Heart left ventricle (tissue), 16 donors: ENCODE data around the gene GAPDH. TPM values are rescaled to one million over a fixed set of nuclear protein-coding genes. Genes with fewer than 3 reads are reported as not detected.

Experiments used
- ATAC-seq, 4 donors: fragments of 200-7000 bp; cut with Tn5 transposase; one replicate each; pipeline ENCODE4 v1.9.1; 2020 to 2022; ENCODE audit warnings: moderate library complexity in 4 of 4, mild to moderate bottlenecking in 3 of 4, moderate number of reproducible peaks in 1 of 4
- DNase-seq, 5 donors: peaks; one replicate each; pipeline ENCODE4 v3.0.0-alpha.2; 2020
- H3K27ac ChIP-seq, 12 donors: fragments of 200-600 bp; sonication (generic) in 4 of 12; one replicate each; pipeline versions ENCODE4 v1.5.0 to v1.8.0; 2016 to 2022; ENCODE audit warnings: mild to moderate bottlenecking in 2 of 12
- H3K27me3 ChIP-seq, 9 donors: fragments of 200-600 bp; sonication (generic) in 2 of 9; one replicate each; pipeline versions ENCODE4 v1.5.1 to v1.8.0; 2016 to 2022; ENCODE audit warnings: mild to moderate bottlenecking in 3 of 9
- H3K36me3 ChIP-seq, 9 donors: fragments of 200-600 bp; sonication (generic) in 2 of 9; one replicate each; pipeline versions ENCODE4 v1.5.0 to v1.8.0; 2018 to 2022; ENCODE audit warnings: mild to moderate bottlenecking in 2 of 9
- H3K4me1 ChIP-seq, 12 donors: fragments of 200-600 bp; sonication (generic) in 4 of 12; one replicate each; pipeline versions ENCODE4 v1.5.0 to v1.8.0; 2016 to 2022; ENCODE audit warnings: mild to moderate bottlenecking in 3 of 12
- H3K4me3 ChIP-seq, 12 donors: fragments of 200-600 bp; sonication (generic) in 4 of 12; one replicate each; pipeline versions ENCODE4 v1.5.0 to v1.8.0; 2017 to 2022; ENCODE audit warnings: mild to moderate bottlenecking in 9 of 12, moderate library complexity in 4 of 12
- H3K9me3 ChIP-seq, 12 donors: fragments of 200-600 bp; sonication (generic) in 4 of 12; one replicate each; pipeline versions ENCODE4 v1.5.0 to v1.8.0; 2016 to 2022; ENCODE audit warnings: mild to moderate bottlenecking in 1 of 12
- CTCF ChIP-seq, 12 donors: fragments of 200-600 bp; sonication (generic) in 4 of 12; IDR thresholded peaks; one replicate each; pipeline versions ENCODE4 v1.5.0 to v1.8.0; 2018 to 2022; ENCODE audit warnings: antibody characterized with exemption in 12 of 12, mild to moderate bottlenecking in 5 of 12
- POLR2A ChIP-seq, 2 donors: fragments of 450-650 bp; IDR thresholded peaks; one replicate each; pipeline ENCODE4 v1.6.1; 2017; ENCODE audit warnings: antibody characterized with exemption in 2 of 2, mild to moderate bottlenecking in 2 of 2, moderate library complexity in 2 of 2
- WGBS, 4 donors: extraction: QIAGEN DNeasy Blood & Tissue Kit in 2 of 4; methylation state at CpG; one replicate each; pipeline versions ENCODE4 v1.1.5 to v1.1.7; 2013 to 2018; 5-methylcytosine and 5-hydroxymethylcytosine counted together
- intact Hi-C, 10 donors: fragments of 100-400 bp; cut with DNase I; formaldehyde crosslinking; loops; one replicate each; pipeline versions ENCODE4 v1.11.1 to v1.14.2; 2022
- polyA plus RNA-seq, 2 donors: library from polyadenylated mRNA; stranded (reverse); fragments of 200-250 nt; gene quantifications; one replicate each; pipeline ENCODE4 v1.2.3, GENCODE V29; 2013
- total RNA-seq, 9 donors: library from RNA; depleted of rRNA in 2 of 9; stranded (reverse); fragments of >200 nt in 2 of 9; fragmentation: NEBNext Ultra II Directional in 3 of 9; extraction: Animal tissue kit (Norgen Biotek cat#: 25700) in 3 of 9; gene quantifications; one replicate each; pipeline versions ENCODE4 v1.1.0 to v1.2.4, GENCODE V29; 2016 to 2023
- donor health status: ischemic (EF 13 %, LVEDD 7.1; RV severe dilation, severe dysfunction).
- donor health status: healthy with polysubstance abuse.
- donor health status: DM: no; HTN: yes; CAD: no.
- donor health status: DM: no; HTN: no; CAD: no.
- donor health status: ischemic (EF 25% LVEDD 6.9; RV normal size, moderate dysfunction).
- donor health status: ischemic (EF 25% LVEDD 5.7; RV mildly dilated, moderate dysfunction).
- donor health status: healthy.
- donor health status: DM: yes; HTN: yes; CAD: no.
- donor health status: ischemic (EF 35%, LVEDD 5.7; RV mildly dilated, moderate dysfunction).
- donor health status: nonischemic (EF 11% LVEDD 7.7; RV severe dilation, severe dysfunction).
- donor health status: DM: yes; HTN: yes; CAD: no.
- donor health status: PGD.
- donor health status: ischemic (EF 29% LVEDD 5.4; RV normal size, mild dysfunction).
- donor health status: nonischemic (EF 23%, LVEDD 6.1; RV moderate dilation, normal function).

GAPDH gene
- total and polyA plus RNA-seq, 11 donors = 3,379 to 7,430 (median 4,887) TPM

GRCh38 chr12:6532051-6532926 is 2.0 kb upstream of the GAPDH start:
- Histone ChIP-seq H3K4me3 (peak overlapping the region; percentile 64 to 100 (median 90)), H3K4me1 (peaks cover 0 to 45% (median 36%) of the 10 kb centered on the region in 12 donors), H3K36me3 (peaks cover 0 to 64% (median 54%) of the 10 kb centered on the region in 9 donors), H3K27me3 (no peaks in the 10 kb centered on the region), H3K9me3 (no peaks in the 10 kb centered on the region), H3K27ac (peak overlapping the region; percentile 90 to 100 (median 96))
- 16 to 27% (median 23%) methylated on average over 20 of the region's 20 CpGs for WGBS, 4 donors
- DNase-seq (peak in 3 of 5 donors; percentile 48 to 82 (median 71)), ATAC-seq (peak in 2 of 4 donors; percentile 2 to 4)
- intact Hi-C loops = loop anchor here in 8 of 10 donors (2.0 to 10.0 kb wide), 6 partner anchors 21 to 197 kb away; partner anchors contain the start of genes MRPL51 (in 5 of the 8), NCAPD2 (in 5 of the 8) and VAMP1 (in 1 of the 8)
- TF ChIP-seq POLR2A (IDR thresholded peaks at IDR 0.05) = peak in 1 of 2 donors; percentile 27
- TF ChIP-seq CTCF (IDR thresholded peaks at IDR 0.05) = no peak

GRCh38 chr12:6532927-6533652 is 1.2 kb upstream of the GAPDH start:
- intact Hi-C loops = loop anchor here in 8 of 10 donors (1.0 to 10.0 kb wide), 7 partner anchors 20 to 198 kb away; partner anchors contain the start of genes MRPL51 (in 7 of the 8), NCAPD2 (in 5 of the 8) and VAMP1 (in 1 of the 8)
- no peaks in the 10 kb centered on the region for H3K9me3 ChIP-seq
- no peaks in the 10 kb centered on the region for H3K27me3 ChIP-seq
- peak; percentile 47 to 71 (median 55) for ATAC-seq
- peak overlapping the region; percentile 90 to 100 (median 96) for H3K27ac ChIP-seq
- peaks cover 0 to 64% (median 54%) of the 10 kb centered on the region in 9 donors for H3K36me3 ChIP-seq
- TF ChIP-seq CTCF (IDR thresholded peaks at IDR 0.05) (no peak), POLR2A (IDR thresholded peaks at IDR 0.05) (no peak)
- peaks cover 0 to 53% (median 43%) of the 10 kb centered on the region in 12 donors for H3K4me1 ChIP-seq
- WGBS, 4 donors = 0 to 2% (median 1%) methylated on average over 13 to 14 of the region's 14 CpGs
- H3K4me3 ChIP-seq = peak overlapping the region; percentile 64 to 100 (median 90)
- DNase-seq = peak; percentile 73 to 86 (median 83)

- DNase-seq (peak in 1 of 5 donors; percentile 81), ATAC-seq (no peak)
- intact Hi-C loops = loop anchor here in 8 of 10 donors (1.0 to 10.0 kb wide), 7 partner anchors 19 to 199 kb away; partner anchors contain the start of genes MRPL51 (in 7 of the 8), NCAPD2 (in 5 of the 8) and VAMP1 (in 1 of the 8)
- Histone ChIP-seq H3K4me1 (peaks cover 0 to 57% (median 45%) of the 10 kb centered on the region in 12 donors), H3K27ac (peak overlapping the region; percentile 90 to 100 (median 96)), H3K4me3 (peak overlapping the region; percentile 64 to 100 (median 90)), H3K27me3 (no peaks in the 10 kb centered on the region), H3K36me3 (peaks cover 0 to 64% (median 54%) of the 10 kb centered on the region in 9 donors), H3K9me3 (no peaks in the 10 kb centered on the region)
- TF ChIP-seq POLR2A (IDR thresholded peaks at IDR 0.05) (peak in 1 of 2 donors; percentile 24), CTCF (IDR thresholded peaks at IDR 0.05) (no peak)
- WGBS, 4 donors = 0 to 10% (median 0%) methylated on average over 2 to 9 of the region's 9 CpGs
Observed at GRCh38 chr12:6533653-6533922, 729 bp upstream of the GAPDH start.
